HG03558 (cell line): ENCODE data around the gene ZNF582.
"Not testable (repeated sequence)": the region's sequence is repeated elsewhere in the genome, so short reads cannot be mapped to it uniquely, and the experiment has no call there.

Source experiments
- ATAC-seq: cut with Tn5 transposase; IDR thresholded peaks from one replicate; pipeline ENCODE4 v1.9.1; 2021; ENCODE audit warnings: moderate number of reproducible peaks; ENCODE audit not compliant: unreplicated experiment; ENCODE audit errors: extremely low read depth

Gene ZNF582

DNA sequence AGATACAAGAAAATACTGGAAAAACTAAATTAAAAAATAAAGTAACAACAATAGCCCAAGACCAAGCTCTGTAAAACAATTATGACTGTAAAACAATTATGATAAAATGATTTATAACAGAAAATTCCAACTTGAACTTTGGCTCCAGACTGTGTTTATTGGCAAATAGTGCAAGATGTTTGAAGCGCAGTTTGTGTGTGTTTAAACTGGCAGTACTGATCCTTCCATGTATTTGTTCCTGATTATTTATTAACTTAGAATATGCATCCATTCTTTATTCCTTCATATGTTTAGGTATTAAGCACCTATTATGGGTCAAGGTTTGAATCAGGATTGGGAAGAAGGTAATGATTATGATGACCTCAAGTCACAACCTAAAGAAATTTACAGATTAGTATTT is 37.8 kb downstream of the ZNF582 start:
- ATAC-seq, result no peak

DNA sequence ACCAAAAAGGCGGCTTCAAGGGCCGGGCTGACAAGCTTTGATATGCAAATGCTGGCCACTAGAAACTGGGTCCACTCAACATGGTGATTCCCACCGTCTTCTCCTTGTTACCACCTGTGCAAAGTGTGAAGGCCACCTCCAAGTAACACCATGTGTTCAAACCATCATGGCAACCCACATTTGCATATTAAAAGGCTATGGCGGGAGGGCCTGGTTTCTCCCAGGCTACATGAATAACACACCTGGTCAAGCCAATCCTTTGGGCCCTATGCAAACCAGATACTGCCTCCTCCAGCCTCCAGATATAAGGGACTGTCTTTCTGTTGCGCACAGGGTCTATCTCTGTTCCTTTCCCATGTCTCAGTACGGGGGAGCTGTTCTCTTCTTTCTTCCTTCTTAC is 42.1 kb downstream of the ZNF582 start:
- no peak for ATAC-seq

DNA sequence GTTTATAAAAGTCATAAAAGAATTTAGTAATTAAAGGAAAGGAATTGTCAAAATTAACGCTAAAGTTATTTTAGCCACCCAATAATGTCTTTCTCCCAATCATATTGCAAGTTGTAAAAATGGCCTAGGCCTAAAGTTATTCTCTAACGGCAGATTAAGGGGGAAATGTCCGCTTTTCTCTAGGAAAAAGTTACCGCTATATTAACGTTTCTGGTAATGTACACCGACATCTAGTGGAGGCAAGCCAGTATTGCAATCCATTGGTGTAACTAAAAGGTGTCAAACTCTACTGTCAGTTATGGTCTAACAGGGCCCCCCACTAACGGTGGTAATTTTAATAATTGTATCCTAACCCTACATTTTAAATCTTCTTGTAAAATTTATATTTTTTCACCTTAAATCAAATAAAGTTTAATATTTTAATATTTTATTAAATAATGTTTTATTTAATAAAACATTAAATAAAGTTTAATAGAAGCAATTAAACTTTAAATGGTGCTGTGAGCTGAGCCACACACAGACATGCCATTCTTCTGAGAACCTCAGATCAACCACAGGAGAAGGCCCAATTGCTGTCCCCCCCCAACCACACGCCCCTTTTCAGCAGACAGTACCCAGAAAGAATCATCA is 42.8 kb downstream of the ZNF582 start:
- no peak for ATAC-seq

DNA sequence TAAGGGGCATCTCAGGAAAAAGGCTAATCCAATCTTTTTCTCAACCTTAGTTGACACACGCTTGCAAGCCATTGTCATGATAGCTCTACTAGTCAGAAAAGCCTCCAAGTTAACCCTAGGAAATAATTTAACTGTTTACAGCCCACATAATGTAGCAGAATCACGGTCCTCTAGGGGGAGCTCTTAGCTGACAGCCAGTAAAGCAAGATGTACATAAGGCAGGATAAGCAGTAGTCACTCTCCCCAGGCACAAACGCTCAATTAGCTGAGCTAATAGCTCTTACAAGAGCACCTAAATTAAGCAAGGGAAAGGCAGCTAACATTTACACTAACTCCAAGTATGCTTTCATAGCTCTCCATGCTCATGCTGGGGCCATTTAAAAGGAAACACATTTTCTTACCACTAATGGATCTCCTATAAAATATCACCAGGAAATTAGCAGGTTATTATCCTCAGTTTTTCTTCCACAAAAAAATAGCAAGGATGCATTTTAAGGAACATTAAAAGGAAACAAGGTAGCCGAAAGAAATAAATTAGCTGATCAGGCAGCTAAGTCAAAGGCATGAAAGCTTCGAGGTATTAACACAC is 45.0 kb downstream of the ZNF582 start:
- no peak for ATAC-seq

DNA sequence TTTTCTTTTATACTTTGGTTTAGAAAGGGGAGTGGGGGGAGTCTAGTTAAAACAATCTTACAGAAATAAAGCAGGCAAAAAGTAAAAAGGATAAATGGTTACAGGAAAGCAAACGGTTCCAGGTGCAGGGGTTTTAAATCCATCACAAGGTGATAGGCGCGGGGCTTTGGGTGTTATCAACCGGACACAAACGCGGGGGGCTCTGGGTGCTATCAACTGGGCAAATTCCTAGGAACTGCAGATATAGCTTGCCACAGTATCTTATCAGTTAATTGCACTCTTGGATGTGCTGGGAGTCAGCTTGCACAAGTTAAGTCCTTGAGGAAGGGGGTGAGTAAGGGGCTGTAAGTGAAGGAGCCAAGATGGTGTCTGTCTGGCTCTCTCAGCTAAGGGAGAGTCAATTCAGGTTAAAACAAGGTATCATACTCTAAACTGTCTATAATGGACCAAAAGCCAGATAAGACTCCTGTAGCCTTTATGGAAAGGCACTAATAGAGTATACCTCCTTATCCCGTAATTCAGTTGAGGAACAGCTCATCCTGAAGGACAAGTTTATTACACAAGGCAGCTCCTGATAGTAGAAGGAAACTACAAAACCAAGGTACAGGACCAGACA is 46.1 kb downstream of the ZNF582 start:
- ATAC-seq, result no peak

GRCh38 chr19:56341948-56342347 is 51.4 kb downstream of the ZNF582 start:
- no peak for ATAC-seq

- ATAC-seq, result not testable (repeated sequence)
Observed at GRCh38 chr19:56339031-56339430, 54.3 kb downstream of the ZNF582 start.

GRCh38 chr19:56337077-56337476 is 56.3 kb downstream of the ZNF582 start:
- not testable (repeated sequence) for ATAC-seq

DNA sequence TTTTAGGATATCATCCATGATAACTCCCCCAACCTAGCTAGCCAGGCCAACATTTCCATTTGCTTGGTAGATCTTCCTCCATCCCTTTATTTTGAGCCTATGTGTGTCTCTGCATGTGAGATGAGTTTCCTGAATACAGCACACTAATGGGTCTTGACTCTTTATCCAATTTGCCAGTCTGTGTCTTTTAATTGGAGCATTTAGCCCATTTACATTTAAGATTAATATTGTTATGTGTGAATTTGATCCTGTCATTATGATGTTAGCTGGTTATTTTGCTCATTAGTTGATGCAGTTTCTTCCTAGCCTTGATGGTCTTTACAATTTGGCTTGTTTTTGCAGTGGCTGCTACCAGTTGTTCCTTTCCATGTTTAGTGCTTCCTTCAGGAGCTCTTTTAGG is 58.0 kb downstream of the ZNF582 start:
- ATAC-seq, result not testable (repeated sequence)

DNA sequence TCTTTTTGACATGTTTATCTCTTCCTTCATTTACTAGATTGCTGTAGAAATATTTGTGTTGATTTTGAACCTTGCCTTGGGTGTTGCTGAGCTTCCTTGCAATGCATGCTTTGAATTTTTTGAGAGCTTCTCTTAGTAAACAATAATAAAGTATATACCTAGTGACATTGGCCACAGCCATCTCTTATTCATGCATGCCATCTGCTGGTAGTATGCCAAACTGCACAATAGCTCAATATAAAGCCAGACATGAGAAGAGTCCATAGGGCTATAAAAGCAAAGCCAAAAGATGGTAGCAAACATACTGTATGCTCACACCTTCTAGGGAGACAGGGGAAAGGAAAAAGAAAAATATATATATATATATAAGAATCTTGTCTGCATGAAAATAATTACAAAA is 59.8 kb downstream of the ZNF582 start:
- ATAC-seq, result no peak
